A204.1 (cell line): ENCODE data around the gene HLF.

Experiments used
- FAIRE-seq: peaks from 2 replicates; lab custom pipeline; 2012; peaks lifted over from hg19 to GRCh38; lab: Jason Lieb, UNC

HLF gene

GRCh38 chr17:55258578-55259135 is 6.1 kb upstream of the HLF start:
- no peak for FAIRE-seq

GRCh38 chr17:55259684-55260111 is 5.1 kb upstream of the HLF start:
- no peak for FAIRE-seq

GRCh38 chr17:55261311-55261710 is 3.4 kb upstream of the HLF start:
- FAIRE-seq: no peak

- no peak for FAIRE-seq
Measured at GRCh38 chr17:55263569-55264277, 1.0 kb upstream of the HLF start.

GRCh38 chr17:55264278-55264644 is 499 bp upstream of the HLF start:
- FAIRE-seq: no peak

GRCh38 chr17:55265311-55266021 is 706 bp downstream of the HLF start:
- FAIRE-seq: no peak

GRCh38 chr17:55266051-55266957 is 1.5 kb downstream of the HLF start:
- no peak for FAIRE-seq

GRCh38 chr17:55266958-55267688 is 2.4 kb downstream of the HLF start:
- FAIRE-seq: no peak

- FAIRE-seq: no peak
Measured at GRCh38 chr17:55267777-55268648, 3.3 kb downstream of the HLF start.

- FAIRE-seq: no peak
Measured at GRCh38 chr17:55268649-55269480, 4.1 kb downstream of the HLF start.

GRCh38 chr17:55269894-55270293 is 5.1 kb downstream of the HLF start:
- FAIRE-seq: no peak

GRCh38 chr17:55271223-55271571 is 6.4 kb downstream of the HLF start:
- FAIRE-seq: no peak

GRCh38 chr17:55271958-55272710 is 7.4 kb downstream of the HLF start:
- FAIRE-seq: no peak

GRCh38 chr17:55272711-55273578 is 8.2 kb downstream of the HLF start:
- FAIRE-seq: no peak

GRCh38 chr17:55273579-55274354 is 9.0 kb downstream of the HLF start:
- FAIRE-seq: no peak

GRCh38 chr17:55274355-55275255 is 9.8 kb downstream of the HLF start:
- FAIRE-seq: no peak
